ENCODE data around the gene KHSRP.

KHSRP gene

DNA sequence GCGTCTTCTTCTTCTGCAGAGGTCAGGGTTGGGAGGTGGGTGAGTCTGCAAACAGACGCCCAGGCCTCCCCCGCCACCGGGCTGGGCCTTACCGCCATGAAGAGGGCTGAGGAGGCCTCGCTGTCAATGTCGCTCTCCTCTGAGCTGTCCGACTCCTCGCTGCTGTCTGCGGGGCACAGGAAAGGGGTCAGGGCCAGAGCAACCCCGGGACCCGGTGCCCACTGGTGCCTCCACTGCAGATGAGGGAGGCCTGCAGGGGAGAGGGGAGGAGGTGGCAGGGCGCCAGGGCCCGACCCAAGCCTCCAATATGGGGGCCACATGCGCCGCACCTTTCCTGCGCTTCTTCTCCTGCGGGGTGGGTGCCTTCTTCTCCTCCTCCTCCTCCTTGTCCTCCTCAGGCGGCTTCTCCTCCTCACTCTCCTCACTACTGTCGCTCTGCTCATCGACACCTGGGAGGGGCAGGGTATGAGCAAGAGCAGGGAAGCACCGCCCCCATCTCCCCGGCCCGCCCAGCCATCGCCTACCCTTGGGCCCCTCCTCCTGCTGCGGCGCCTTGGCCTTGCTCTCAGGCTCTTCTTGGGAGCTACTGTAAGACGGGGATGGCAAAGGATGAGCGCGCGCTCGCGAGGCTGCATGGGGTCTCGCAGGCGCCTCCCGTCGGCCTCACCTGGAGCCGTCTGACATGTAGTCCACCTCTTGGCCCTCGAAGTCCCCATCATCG, 43.4 kb downstream of the KHSRP start:
- Histone ChIP-seq H3K4me1 (peaks cover 0 to 13% (median 11%) of the 10 kb centered on the region in 4 donors), H3K27me3 (no peaks in the 10 kb centered on the region), H3K36me3 (peaks cover 62 to 76% (median 66%) of the 10 kb centered on the region in 3 donors), H3K4me3 (no peak overlapping the region), H3K27ac (no peak overlapping the region), H3K9me3 (peaks cover 0 to 7% (median 0%) of the 10 kb centered on the region in 3 donors)
- TF ChIP-seq, protein P1, sequence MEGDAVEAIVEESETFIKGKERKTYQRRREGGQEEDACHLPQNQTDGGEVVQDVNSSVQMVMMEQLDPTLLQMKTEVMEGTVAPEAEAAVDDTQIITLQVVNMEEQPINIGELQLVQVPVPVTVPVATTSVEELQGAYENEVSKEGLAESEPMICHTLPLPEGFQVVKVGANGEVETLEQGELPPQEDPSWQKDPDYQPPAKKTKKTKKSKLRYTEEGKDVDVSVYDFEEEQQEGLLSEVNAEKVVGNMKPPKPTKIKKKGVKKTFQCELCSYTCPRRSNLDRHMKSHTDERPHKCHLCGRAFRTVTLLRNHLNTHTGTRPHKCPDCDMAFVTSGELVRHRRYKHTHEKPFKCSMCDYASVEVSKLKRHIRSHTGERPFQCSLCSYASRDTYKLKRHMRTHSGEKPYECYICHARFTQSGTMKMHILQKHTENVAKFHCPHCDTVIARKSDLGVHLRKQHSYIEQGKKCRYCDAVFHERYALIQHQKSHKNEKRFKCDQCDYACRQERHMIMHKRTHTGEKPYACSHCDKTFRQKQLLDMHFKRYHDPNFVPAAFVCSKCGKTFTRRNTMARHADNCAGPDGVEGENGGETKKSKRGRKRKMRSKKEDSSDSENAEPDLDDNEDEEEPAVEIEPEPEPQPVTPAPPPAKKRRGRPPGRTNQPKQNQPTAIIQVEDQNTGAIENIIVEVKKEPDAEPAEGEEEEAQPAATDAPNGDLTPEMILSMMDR (IDR thresholded peaks at IDR 0.05) = no peak
- intact Hi-C loops (cut with DNase I; ENCODE audit: low total_unique reads) = no loop called here
- no peak for DNase-seq

DNA sequence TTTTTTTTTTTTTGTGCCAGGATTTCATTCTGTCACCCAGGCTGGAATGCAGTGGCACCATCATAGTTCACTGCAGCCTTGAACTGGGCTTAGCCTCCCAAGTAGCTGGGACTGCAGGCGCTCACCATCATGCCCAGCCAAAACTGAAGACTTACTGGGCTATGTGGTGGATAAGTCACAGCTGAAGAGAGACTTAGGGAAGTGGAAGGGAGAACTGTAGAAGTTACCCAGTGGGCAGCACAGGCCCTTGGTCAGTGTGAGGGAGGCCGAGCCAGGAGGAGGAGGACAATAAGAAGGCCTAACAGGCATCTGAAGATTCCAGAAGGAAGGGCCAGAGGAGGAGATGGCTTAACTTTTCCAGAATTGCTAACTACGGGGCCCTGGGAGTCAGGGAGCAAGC, 44.9 kb downstream of the KHSRP start:
- intact Hi-C loops (cut with DNase I; ENCODE audit: low total_unique reads) = loop anchor here (10.0 kb wide), 1 partner anchor 355 kb away; the partner anchor contains the start of genes GPR108 and TRIP10
- peaks cover 54 to 74% (median 56%) of the 10 kb centered on the region in 3 donors for H3K36me3 ChIP-seq
- DNase-seq = no peak

DNA sequence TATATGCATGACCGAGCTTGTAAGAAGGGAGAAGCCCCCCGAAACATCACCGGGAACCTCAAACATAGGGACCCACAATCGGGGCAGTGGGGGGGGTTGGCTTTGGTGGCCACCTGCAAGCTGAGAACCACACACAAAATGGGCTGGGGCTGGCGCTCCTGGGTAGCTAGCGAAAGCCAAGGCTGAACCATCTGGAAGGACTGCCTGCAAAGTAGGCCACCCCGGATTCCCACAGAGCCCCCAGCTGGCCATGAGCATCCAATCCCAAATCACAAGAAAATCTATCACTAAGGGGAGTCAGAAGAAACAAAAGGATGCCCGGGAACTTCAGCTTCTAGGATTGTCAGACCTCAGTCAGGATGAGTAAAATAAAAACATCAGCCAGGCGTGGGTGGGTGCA, 46.1 kb downstream of the KHSRP start:
- Histone ChIP-seq H3K9me3 (peaks cover 0 to 7% (median 0%) of the 10 kb centered on the region in 3 donors), H3K27me3 (no peaks in the 10 kb centered on the region), H3K27ac (peak overlapping the region in 1 of 2 donors; percentile 49), H3K4me1 (peaks cover 0 to 26% (median 21%) of the 10 kb centered on the region in 4 donors), H3K36me3 (peaks cover 41 to 68% (median 46%) of the 10 kb centered on the region in 3 donors), H3K4me3 (no peak overlapping the region)
- TF ChIP-seq, protein P1 (IDR thresholded peaks at IDR 0.05) = no peak
- intact Hi-C loops (cut with DNase I; ENCODE audit: low total_unique reads) = loop anchor here (10.0 kb wide), 1 partner anchor 356 kb away; the partner anchor contains the start of genes GPR108 and TRIP10
- DNase-seq = no peak

More for the DNA sequence above, 44.9 kb downstream of the KHSRP start:
- Histone ChIP-seq H3K27ac (no peak overlapping the region), H3K9me3 (peaks cover 0 to 7% (median 0%) of the 10 kb centered on the region in 3 donors), H3K27me3 (no peaks in the 10 kb centered on the region), H3K4me3 (no peak overlapping the region), H3K4me1 (peaks cover 0 to 17% (median 12%) of the 10 kb centered on the region in 4 donors)
- TF ChIP-seq, protein P1 (IDR thresholded peaks at IDR 0.05) = no peak

DNA sequence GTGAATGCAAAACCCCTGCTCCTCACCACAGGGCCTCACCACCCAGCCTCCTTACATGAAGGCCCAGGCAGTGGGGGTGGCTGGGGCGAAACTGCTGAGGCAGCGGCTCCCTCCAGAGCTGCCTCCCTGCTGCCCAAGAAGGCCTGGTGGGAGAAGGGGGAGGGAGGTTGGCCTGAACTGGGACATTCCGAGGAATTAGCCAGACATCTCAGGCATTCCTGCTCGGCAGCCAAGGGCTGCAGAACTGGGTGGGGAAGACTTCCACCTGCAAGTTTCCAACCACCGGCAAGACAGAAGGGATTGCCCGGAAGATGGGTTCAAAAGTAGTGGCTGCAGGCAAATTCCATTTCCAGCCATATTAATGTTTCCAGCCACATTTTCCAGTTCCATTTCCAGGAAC, 46.6 kb downstream of the KHSRP start:
- intact Hi-C loops (cut with DNase I; ENCODE audit: low total_unique reads) = loop anchor here (10.0 kb wide), 1 partner anchor 357 kb away; the partner anchor contains the start of genes GPR108 and TRIP10
- H3K4me3 ChIP-seq = no peak overlapping the region
- no peak for DNase-seq
- peaks cover 0 to 28% (median 22%) of the 10 kb centered on the region in 4 donors for H3K4me1 ChIP-seq
- TF ChIP-seq, protein P1 (IDR thresholded peaks at IDR 0.05) = no peak
- H3K9me3 ChIP-seq = peaks cover 0 to 7% (median 0%) of the 10 kb centered on the region in 3 donors
- peaks cover 37 to 63% (median 41%) of the 10 kb centered on the region in 3 donors for H3K36me3 ChIP-seq
- no peaks in the 10 kb centered on the region for H3K27me3 ChIP-seq
- peak overlapping the region; percentile 4 to 49 for H3K27ac ChIP-seq

DNA sequence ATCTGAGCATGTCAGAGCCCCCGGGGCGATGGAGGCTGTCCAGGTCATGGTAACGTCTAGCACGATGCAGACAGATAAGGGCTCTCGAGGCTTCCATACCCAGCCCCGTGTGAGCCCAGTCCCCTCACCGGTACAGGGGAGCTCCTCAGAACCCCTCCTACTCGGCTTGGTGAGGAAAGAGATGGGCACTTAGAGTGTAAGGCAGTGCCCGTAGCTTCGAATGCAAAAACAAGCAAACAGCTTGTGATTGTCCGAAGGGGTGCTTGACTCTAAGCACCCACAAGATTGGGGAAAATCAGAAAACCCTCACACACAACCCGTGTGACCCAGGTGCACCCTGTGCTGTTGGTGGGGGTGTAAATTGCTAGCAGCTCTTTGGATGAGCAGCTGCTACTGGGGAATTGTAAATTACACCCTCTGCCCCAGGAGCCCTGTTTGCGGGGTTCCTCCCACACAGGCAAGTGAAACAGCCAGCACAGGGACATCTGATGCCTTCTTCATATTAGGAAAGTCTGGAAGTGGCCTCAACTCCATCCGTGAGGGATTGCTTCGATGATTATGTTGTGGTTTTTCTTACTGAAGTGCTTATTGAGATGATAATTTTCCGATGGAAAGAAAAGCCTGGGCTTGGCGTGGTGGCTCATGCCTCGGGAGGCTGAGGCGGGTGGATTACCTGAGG, 48.0 kb downstream of the KHSRP start:
- intact Hi-C loops (cut with DNase I; ENCODE audit: low total_unique reads) = loop anchor here (10.0 kb wide), 1 partner anchor 358 kb away; the partner anchor contains the start of genes GPR108 and TRIP10
- peaks cover 24 to 50% (median 30%) of the 10 kb centered on the region in 3 donors for H3K36me3 ChIP-seq
- peaks cover 0 to 32% (median 25%) of the 10 kb centered on the region in 4 donors for H3K4me1 ChIP-seq
- no peaks in the 10 kb centered on the region for H3K27me3 ChIP-seq
- H3K9me3 ChIP-seq = peaks cover 0 to 7% (median 0%) of the 10 kb centered on the region in 3 donors
- DNase-seq = no peak
- TF ChIP-seq, protein P1 (IDR thresholded peaks at IDR 0.05) = no peak
- H3K27ac ChIP-seq = peak overlapping the region; percentile 8 to 25
- H3K4me3 ChIP-seq = no peak overlapping the region
